ENCODE results near the gene BCL2.

BCL2 gene

DNA sequence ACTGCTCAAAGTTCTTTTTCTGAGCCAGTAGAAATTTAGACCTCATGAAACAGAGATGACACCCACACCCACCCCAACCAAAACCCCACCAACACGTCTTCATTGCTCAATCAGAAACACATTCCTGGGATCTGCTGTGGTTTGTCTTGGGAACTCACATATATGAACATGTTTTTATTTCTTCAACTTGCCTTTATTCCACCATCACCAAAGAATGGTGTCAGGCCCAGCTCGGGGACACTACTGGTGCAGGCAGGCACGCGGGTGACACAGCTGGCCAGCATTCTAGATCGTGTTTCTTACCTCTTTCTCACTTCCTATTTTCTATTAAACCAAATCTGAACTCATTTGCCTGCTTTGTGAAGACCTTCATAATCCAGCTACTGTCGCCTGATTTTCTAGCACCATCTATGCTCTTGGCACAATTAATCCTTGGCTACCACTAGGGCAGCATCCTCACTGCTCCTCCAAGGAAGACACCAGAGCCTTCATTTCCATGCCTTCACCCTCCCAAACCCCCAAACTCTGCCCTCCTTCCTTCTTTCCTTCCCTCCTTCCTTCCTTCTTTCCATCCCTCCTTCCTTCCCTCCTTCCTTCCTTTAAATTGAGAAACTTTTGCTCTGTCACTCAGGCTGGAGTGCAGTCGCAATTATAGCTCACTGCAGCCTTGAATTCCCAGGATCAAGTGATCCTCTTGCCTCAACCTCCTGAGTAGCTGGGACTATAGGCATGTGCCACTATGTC is 157.1 kb downstream of the BCL2 start:
- no peak overlapping the region for H3K4me3 ChIP-seq (ENCODE audit: low read depth, low read length)
- DNase-seq (ENCODE audit: low read depth, low spot score), result peak; percentile 7
- ChIA-PET POLR2A (interaction anchor here (0.6 kb wide), 1 partner anchor 9 kb away, joined by 3 read pairs; no protein-coding TSS in a partner anchor), CTCF (interaction anchor here (1.1 kb wide), 1 partner anchor 9 kb away, joined by 3 read pairs; no protein-coding TSS in a partner anchor)
- TF ChIP-seq, protein P1, sequence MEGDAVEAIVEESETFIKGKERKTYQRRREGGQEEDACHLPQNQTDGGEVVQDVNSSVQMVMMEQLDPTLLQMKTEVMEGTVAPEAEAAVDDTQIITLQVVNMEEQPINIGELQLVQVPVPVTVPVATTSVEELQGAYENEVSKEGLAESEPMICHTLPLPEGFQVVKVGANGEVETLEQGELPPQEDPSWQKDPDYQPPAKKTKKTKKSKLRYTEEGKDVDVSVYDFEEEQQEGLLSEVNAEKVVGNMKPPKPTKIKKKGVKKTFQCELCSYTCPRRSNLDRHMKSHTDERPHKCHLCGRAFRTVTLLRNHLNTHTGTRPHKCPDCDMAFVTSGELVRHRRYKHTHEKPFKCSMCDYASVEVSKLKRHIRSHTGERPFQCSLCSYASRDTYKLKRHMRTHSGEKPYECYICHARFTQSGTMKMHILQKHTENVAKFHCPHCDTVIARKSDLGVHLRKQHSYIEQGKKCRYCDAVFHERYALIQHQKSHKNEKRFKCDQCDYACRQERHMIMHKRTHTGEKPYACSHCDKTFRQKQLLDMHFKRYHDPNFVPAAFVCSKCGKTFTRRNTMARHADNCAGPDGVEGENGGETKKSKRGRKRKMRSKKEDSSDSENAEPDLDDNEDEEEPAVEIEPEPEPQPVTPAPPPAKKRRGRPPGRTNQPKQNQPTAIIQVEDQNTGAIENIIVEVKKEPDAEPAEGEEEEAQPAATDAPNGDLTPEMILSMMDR (IDR thresholded peaks at IDR 0.05; ENCODE audit: insufficient read depth, low read length, missing control alignments), result no peak

DNA sequence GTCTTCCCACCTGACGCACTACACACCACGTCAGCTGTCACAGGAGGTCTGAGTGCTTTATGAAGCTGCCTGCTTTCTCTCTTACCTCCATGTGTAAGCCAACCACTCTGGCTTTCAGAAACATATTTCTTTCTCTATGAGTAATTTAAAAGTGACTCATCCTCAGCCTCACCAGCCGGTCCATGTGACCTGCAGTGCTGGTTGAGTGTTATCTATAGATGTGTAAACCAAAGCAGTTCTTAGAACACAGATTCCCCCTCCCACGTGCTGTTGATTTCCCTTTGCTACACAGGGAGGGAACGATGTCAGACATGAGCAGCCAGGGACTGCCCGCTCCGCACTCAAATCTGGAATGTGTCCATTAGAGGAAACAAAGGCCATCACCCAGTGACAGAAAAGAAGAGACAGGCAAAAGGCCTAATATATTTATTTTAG is 157.8 kb downstream of the BCL2 start:
- no peak overlapping the region; the same call in 1 of the 2 replicates for H3K4me3 ChIP-seq (ENCODE audit: low read depth, low read length)
- TF ChIP-seq, protein P1 (IDR thresholded peaks at IDR 0.05; ENCODE audit: insufficient read depth, low read length, missing control alignments), result no peak
- peak; percentile 61 for DNase-seq (ENCODE audit: low read depth, low spot score)
- CTCF ChIA-PET, result interaction anchor here (1.1 kb wide), 1 partner anchor 10 kb away, joined by 3 read pairs; no protein-coding TSS in a partner anchor
- POLR2A ChIA-PET, result interaction anchor here (0.6 kb wide), 1 partner anchor 9 kb away, joined by 3 read pairs; no protein-coding TSS in a partner anchor

DNA sequence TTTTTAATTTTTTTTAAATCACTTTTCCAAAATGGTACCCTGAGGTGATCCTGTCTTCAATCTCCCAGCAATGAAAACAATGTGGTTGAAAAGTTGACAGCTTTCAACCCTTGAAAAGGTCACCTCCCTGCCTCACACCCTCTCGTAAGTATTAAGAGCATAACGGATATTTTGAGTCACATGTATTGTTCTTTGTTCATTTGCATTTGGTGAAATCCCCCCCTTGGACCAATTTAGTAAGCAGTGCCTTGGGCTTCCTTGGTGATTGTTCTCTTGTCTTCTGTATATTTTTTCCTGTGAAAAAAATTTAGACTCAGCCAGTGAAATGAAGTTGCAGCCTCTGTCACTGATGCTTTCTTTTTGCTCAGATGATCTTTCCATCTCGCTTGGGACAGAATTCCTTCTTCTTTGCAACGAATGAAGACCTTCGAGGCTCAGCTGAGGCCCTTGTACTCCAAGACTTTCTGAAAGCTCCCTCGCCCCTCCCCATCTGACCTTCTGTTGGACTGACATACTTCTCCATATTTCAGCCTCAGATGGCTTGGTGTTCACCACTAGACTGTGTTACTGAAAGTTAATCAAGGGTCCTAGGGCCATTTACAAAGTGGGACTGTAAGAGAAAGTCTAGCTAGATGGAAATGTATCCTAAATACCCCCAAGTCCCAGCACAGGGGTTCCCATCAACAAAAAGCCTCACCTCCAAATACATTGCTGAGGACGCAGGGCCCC is 158.4 kb downstream of the BCL2 start:
- H3K4me3 ChIP-seq (ENCODE audit: low read depth, low read length), result no peak overlapping the region; the same call in 1 of the 2 replicates
- ChIA-PET CTCF (interaction anchor here (1.1 kb wide), 1 partner anchor 11 kb away, joined by 3 read pairs; no protein-coding TSS in a partner anchor), POLR2A (no interaction called here)
- no peak for DNase-seq (ENCODE audit: low read depth, low spot score)
- TF ChIP-seq, protein P1 (IDR thresholded peaks at IDR 0.05; ENCODE audit: insufficient read depth, low read length, missing control alignments), result no peak

DNA sequence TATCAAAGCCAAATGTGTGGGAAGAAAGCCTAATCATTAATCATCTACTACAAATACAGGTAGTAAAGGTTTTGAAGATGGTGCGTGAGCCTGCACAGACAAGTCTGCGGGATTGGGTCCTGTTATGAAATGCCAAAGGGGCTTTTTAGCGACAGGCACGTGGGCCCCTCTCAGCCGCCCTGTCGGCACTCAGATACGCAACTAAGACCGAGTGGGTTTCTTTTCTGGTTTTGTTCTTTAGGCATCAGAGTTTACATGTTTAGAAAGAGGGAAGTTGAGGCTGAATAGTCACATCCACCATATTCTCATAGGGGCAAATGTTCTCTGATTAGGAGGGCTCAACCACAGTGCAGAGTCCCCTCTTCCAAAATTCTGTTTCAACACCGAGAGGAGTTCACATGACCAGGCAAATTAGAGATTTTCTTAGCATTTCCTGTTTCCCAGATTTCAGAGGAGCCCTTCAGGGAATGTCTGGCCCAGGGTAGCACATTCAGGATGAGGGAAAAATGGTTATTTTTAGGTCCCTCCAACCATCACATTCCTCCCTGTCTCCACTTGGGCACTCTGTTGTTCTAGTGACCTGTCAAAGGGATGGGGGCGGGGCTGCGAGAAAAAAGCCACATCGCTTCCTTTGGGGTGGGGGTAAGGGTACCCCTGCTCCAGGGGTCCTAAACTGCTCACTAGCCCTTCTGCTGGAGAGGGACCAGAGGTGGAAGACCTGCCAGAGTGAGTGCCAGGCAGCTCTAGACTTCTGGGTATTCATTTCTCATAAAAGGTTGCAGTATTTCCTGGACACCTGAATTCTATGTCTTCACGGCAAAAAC is 159.2 kb downstream of the BCL2 start:
- ChIA-PET CTCF (no interaction called here), POLR2A (no interaction called here)
- no peak overlapping the region for H3K4me3 ChIP-seq (ENCODE audit: low read depth, low read length)
- TF ChIP-seq, protein P1 (IDR thresholded peaks at IDR 0.05; ENCODE audit: insufficient read depth, low read length, missing control alignments), result no peak
- no peak for DNase-seq (ENCODE audit: low read depth, low spot score)

DNA sequence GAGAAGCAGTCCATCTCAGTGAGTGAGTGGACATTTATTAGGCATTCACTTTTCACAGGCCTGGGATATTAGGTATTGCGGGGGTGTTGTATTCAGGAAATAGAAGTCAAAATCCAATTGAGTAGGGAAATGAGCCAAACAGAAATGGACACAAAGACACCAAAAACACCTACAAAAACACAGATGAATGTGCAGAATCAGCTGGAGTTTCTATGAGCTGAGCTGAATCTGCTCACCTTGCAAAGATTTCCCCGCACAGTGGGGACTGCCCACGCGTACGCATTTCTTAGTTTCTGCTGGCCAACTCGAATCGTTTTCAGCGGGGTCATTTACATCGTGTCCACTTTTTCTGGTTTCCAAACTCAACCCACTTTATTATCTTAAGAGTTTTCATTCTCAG is 160.0 kb downstream of the BCL2 start:
- CTCF ChIA-PET, result no interaction called here
- POLR2A ChIA-PET, result no interaction called here
- DNase-seq (ENCODE audit: low read depth, low spot score), result no peak
- TF ChIP-seq, protein P1 (IDR thresholded peaks at IDR 0.05; ENCODE audit: insufficient read depth, low read length, missing control alignments), result no peak
- H3K4me3 ChIP-seq (ENCODE audit: low read depth, low read length), result no peak overlapping the region

Measured in AG04449 (cell line).